A673 (cell line): Measurements from ENCODE around the gene ITCH. TPM values are rescaled to one million over a fixed set of nuclear protein-coding genes. Genes with fewer than 3 reads are reported as not detected.

Experiments used
- BruUV-seq: library from RNA; stranded (reverse); fragments of 400-500 nt; replicated peaks from 2 replicates; lab custom pipeline; 2021; lab: Mats Ljungman, UMichigan
- CTCF ChIA-PET: fragments of 300-600 bp; sonication (Branson Sonifier 250); formaldehyde crosslinking; loops from one replicate; lab custom pipeline; 2022; ENCODE audit warnings: antibody characterized with exemption; lab: Charles Lee
- POLR2A ChIA-PET: fragments of 300-600 bp; sonication (Branson Sonifier 250); formaldehyde crosslinking; loops from one replicate; lab custom pipeline; 2022; ENCODE audit warnings: antibody characterized with exemption; ENCODE audit not compliant: low non-redundant PET; lab: Charles Lee
- DNase-seq: peaks from one replicate; pipeline ENCODE4 v3.0.0-alpha.2; 2015; ENCODE audit warnings: low spot score
- H3K27ac ChIP-seq: fragments of 200-600 bp; sonication (generic); 2 replicates; pipeline ENCODE4 v1.5.1; 2016; ENCODE audit warnings: mixed run types, low read depth, mild to moderate bottlenecking, mixed read lengths, antibody characterized with exemption, low read length; ENCODE audit not compliant: poor library complexity, severe bottlenecking
- H3K27me3 ChIP-seq: fragments of 200-600 bp; sonication (generic); replicated peaks from 2 replicates; pipeline ENCODE4 v1.6.1; 2017; ENCODE audit warnings: mixed run types, low read depth, mild to moderate bottlenecking, mixed read lengths, antibody characterized with exemption, low read length; ENCODE audit not compliant: insufficient read depth, poor library complexity
- H3K36me3 ChIP-seq: fragments of 200-600 bp; sonication (generic); 2 replicates; pipeline ENCODE4 v1.6.1; 2016; ENCODE audit warnings: mixed run types, mild to moderate bottlenecking, mixed read lengths, antibody characterized with exemption, low read length; ENCODE audit not compliant: insufficient read depth, poor library complexity, severe bottlenecking
- H3K4me1 ChIP-seq: fragments of 200-600 bp; sonication (generic); 2 replicates; pipeline ENCODE4 v1.6.1; 2017; ENCODE audit warnings: mixed run types, mild to moderate bottlenecking, mixed read lengths, antibody characterized with exemption, low read length; ENCODE audit not compliant: insufficient read depth, poor library complexity, severe bottlenecking
- H3K4me3 ChIP-seq: fragments of 200-600 bp; sonication (generic); 2 replicates; pipeline ENCODE4 v1.5.1; 2016; ENCODE audit warnings: low read depth, mixed run types, mild to moderate bottlenecking, mixed read lengths, low read length; ENCODE audit not compliant: poor library complexity, severe bottlenecking
- H3K9me3 ChIP-seq: fragments of 200-600 bp; sonication (generic); 2 replicates; pipeline ENCODE4 v1.6.1; 2016; ENCODE audit warnings: mixed run types, low read depth, mild to moderate bottlenecking, mixed read lengths, antibody characterized with exemption, low read length; ENCODE audit not compliant: poor library complexity, severe bottlenecking
- CTCF ChIP-seq: fragments of 300-800, 200-600 bp; sonication (generic); conservative IDR thresholded peaks from 2 replicates; pipeline ENCODE4 v1.5.1; 2017; ENCODE audit warnings: low read depth, mild to moderate bottlenecking, antibody characterized with exemption, low read length, moderate library complexity, mixed read lengths
- EZH2 ChIP-seq: fragments of 200-600 bp; sonication (generic); IDR thresholded peaks from 2 replicates; pipeline ENCODE4 v1.6.1; 2017; ENCODE audit warnings: borderline replicate concordance, low read depth, mild to moderate bottlenecking, mixed read lengths, antibody characterized with exemption, low read length; ENCODE audit not compliant: poor library complexity, severe bottlenecking
- intact Hi-C: fragments of 100-400 bp; cut with micrococcal nuclease; formaldehyde crosslinking; loops from one replicate; pipeline ENCODE4 v1.10.0; 2022; ENCODE audit not compliant: unreplicated experiment
- total RNA-seq: library from RNA; stranded (reverse); gene quantifications from 2 replicates; pipeline ENCODE4 v1.2.3, GENCODE V29; 2021

The ITCH gene
- total RNA-seq, 1 experiment from 2014 or later, result 56.2 TPM

GRCh38 chr20:34540596-34541263 is 177.7 kb downstream of the ITCH start:
- ChIA-PET POLR2A (no interaction called here), CTCF (interaction anchor here (1.2 kb wide), 1 partner anchor 228 kb away, joined by 4 read pairs; no protein-coding TSS in a partner anchor)
- no TSS peak for BruUV-seq
- H3K27ac ChIP-seq, result no peak overlapping the region
- intact Hi-C loops, result no loop called here
- DNase-seq, result no peak
- H3K4me1 ChIP-seq, result no peaks in the 10 kb centered on the region
- peaks cover 33% of the 10 kb centered on the region for H3K36me3 ChIP-seq
- no peaks in the 10 kb centered on the region for H3K27me3 ChIP-seq
- H3K9me3 ChIP-seq, result no peaks in the 10 kb centered on the region
- no peak for TF ChIP-seq EZH2
- TF ChIP-seq CTCF, result no peak
- H3K4me3 ChIP-seq, result no peak overlapping the region

- H3K36me3 ChIP-seq, result peaks cover 26% of the 10 kb centered on the region
- H3K27ac ChIP-seq, result no peak overlapping the region
- ChIA-PET CTCF (interaction anchor here (0.6 to 1.2 kb wide), 2 partner anchors 17 to 229 kb away, joined by 3 to 4 read pairs; partner anchors contain the start of gene MAP1LC3A), POLR2A (no interaction called here)
- no peaks in the 10 kb centered on the region for H3K27me3 ChIP-seq
- intact Hi-C loops, result no loop called here
- BruUV-seq, result no TSS peak
- no peak for TF ChIP-seq CTCF
- no peak for TF ChIP-seq EZH2
- no peaks in the 10 kb centered on the region for H3K9me3 ChIP-seq
- H3K4me1 ChIP-seq, result no peaks in the 10 kb centered on the region
- DNase-seq, result no peak
- H3K4me3 ChIP-seq, result no peak overlapping the region
Observed at GRCh38 chr20:34541264-34541901, 178.3 kb downstream of the ITCH start.

- TF ChIP-seq EZH2 (no peak), CTCF (no peak)
- ChIA-PET POLR2A (no interaction called here), CTCF (interaction anchor here (0.6 to 1.2 kb wide), 2 partner anchors 17 to 229 kb away, joined by 3 to 4 read pairs; partner anchors contain the start of gene MAP1LC3A)
- H3K9me3 ChIP-seq, result no peaks in the 10 kb centered on the region
- H3K27ac ChIP-seq, result no peak overlapping the region
- H3K36me3 ChIP-seq, result peaks cover 23% of the 10 kb centered on the region
- no peaks in the 10 kb centered on the region for H3K4me1 ChIP-seq
- no peak for DNase-seq
- BruUV-seq, result no TSS peak
- no peak overlapping the region for H3K4me3 ChIP-seq
- H3K27me3 ChIP-seq, result no peaks in the 10 kb centered on the region
- intact Hi-C loops, result no loop called here
Observed at GRCh38 chr20:34541917-34542316, 178.8 kb downstream of the ITCH start.
